HG02981 (cell line): ENCODE data around the gene IP6K3.

Source experiments
- ATAC-seq: cut with Tn5 transposase; IDR thresholded peaks from one replicate; pipeline ENCODE4 v1.9.1; 2021; ENCODE audit warnings: mild to moderate bottlenecking, moderate library complexity; ENCODE audit not compliant: unreplicated experiment

Gene IP6K3, protein sequence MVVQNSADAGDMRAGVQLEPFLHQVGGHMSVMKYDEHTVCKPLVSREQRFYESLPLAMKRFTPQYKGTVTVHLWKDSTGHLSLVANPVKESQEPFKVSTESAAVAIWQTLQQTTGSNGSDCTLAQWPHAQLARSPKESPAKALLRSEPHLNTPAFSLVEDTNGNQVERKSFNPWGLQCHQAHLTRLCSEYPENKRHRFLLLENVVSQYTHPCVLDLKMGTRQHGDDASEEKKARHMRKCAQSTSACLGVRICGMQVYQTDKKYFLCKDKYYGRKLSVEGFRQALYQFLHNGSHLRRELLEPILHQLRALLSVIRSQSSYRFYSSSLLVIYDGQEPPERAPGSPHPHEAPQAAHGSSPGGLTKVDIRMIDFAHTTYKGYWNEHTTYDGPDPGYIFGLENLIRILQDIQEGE

DNA sequence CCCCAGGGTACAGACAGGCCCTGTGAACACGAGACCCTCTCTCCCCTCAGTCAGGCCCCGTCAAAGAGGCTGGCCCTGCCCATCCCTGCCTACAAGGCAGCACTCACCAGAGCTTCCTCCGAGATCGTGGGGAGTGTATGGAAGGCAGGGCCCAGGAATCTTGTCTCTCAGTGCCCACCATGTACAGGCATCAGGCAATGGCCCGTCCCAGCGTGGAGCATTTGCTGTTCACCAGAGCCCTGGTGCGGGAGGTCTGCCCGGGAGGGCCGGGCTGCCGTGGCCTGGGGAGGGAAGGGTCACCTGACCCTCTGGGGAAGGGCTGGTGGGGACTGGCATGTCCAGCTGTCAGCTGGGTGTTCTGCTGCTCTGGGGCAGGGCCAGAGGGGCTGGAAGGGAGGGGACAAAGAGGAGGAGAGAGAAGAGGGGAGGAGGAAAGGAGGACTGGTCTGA lies at the start of gene IP6K3:
Gene IP6K3, minus strand, starts transcription at position 255 of the 450 bp plus-strand sequence. CDS start 11,429 bp downstream, outside the sequence.
- no peak for ATAC-seq

DNA sequence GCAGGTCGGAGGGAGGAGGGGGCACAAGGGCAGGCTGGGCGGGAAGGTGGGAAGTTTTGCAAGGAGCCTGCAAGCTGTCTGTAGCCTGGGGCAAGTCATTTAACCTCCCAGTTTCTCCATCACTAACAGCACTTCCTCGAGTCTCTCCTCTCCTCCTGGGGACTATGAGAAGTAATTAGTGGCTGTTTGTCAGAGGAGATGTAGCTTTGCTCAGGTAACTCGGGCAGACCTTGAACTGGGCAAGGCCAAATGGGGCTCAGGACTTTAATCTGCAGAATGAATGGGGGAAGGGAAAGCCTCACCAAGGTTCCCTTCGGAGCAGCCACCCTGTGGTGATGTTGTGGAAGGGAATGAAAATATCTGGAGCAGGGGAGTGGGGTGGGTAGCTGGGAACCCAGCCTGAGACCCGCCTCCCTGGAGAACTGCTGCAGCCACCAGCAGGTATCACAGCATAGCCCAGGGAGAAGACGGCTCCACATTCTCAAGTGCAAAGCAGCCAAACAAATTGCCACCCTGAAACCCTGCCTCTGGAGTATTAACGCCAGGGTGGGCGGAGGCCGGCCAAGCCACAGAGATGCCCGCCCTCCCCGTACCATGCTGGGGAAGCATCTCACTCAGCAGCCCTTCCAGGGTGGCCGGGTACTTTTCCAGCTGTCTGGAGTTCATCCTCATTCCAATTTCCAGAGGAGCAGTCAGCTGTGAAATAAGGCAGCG lies 48.4 kb upstream of the IP6K3 start:
- ATAC-seq, result no peak

DNA sequence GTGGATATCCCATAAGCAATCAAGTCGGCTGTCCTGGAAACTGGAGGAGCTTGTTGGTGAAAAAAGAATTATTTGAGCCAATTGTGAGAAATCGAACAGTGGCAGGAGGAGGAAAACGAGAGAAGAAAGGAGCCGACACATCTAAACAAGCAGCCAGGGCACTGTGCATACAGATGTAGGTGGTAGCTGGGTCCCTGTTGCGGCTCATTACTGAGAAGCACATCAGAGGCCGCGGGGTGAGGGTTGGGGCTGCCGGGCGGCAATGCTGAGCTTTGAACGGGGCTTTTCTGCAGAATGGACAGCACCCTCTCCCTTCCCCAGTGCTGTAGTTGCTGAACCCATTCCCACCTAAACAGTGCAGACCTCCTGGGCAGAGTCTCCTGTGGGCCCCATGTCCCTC lies 46.3 kb upstream of the IP6K3 start:
- no peak for ATAC-seq

DNA sequence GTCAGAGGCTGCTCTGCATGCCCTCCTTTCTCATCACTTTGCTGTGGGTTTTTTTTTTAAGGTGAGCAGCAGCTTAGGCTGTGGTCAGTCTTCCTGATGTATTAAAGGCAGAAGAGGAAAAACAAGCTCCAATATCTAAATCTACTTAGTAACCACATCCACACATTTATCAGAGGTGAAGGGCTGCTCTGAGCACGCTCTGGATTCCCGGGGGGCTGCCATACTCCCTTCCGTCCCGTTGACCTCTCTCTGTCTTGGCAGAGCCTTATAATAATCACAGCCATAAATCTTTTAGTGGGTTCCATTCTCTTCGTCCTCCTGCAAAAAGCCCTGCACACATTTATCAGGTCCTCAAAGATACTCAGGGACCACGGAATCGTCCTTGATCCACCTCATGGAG lies 44.9 kb upstream of the IP6K3 start:
- ATAC-seq, result no peak

DNA sequence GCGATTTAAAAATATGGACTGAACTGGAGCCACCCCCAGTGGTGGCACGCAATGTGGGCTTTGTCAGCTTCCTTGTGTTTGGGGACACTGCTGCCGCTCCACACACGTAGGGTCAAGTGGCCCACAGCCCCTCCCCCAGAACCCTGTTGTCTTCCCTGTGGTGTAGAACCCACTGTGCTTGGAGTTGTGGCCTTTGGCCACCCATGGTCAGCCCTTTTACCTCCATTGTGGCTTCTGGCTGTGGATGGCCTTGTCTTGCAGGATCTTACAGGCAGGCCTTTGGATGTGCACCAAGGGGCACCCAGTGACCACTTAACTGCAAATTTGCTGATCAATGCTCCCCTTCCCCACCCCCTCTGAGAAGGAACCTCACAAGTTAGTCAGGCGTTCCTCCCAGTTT lies 44.2 kb upstream of the IP6K3 start:
- no peak for ATAC-seq

DNA sequence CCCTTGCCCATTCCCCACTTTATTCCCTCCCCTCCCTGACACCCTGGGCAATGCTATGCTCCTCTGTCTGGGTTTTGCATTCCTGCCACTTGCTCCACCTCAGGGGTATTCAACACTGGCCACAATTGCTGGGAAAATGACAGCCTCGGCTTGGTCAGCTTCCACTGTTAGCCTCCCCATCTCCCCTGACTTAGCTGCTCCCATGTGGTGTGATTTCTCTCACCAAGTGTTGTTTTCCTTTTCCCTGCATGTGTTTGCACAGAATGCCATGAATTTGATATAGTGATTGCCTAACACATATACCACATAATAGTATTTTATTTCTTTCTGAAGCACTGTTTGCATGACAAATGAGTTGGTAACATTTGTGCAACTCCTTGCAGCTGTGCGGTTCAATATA lies 43.7 kb upstream of the IP6K3 start:
- ATAC-seq, result no peak

DNA sequence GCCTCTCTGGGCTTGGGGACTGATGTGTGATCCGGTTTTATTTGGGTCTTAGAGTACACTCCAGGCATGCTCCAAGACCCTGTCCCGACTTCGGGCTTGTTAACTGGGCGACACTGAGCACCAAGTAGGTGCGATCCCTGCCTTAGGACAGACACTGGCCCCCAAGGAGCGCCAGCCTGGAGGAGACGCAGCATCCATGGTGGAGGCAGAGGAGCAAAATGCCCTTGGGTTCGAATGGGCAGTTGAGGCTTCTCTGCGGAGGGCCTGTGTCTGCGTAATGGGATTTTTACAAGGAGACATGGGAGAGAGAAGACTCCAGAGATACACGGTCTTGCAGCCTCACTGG lies 42.8 kb upstream of the IP6K3 start:
- no peak for ATAC-seq

DNA sequence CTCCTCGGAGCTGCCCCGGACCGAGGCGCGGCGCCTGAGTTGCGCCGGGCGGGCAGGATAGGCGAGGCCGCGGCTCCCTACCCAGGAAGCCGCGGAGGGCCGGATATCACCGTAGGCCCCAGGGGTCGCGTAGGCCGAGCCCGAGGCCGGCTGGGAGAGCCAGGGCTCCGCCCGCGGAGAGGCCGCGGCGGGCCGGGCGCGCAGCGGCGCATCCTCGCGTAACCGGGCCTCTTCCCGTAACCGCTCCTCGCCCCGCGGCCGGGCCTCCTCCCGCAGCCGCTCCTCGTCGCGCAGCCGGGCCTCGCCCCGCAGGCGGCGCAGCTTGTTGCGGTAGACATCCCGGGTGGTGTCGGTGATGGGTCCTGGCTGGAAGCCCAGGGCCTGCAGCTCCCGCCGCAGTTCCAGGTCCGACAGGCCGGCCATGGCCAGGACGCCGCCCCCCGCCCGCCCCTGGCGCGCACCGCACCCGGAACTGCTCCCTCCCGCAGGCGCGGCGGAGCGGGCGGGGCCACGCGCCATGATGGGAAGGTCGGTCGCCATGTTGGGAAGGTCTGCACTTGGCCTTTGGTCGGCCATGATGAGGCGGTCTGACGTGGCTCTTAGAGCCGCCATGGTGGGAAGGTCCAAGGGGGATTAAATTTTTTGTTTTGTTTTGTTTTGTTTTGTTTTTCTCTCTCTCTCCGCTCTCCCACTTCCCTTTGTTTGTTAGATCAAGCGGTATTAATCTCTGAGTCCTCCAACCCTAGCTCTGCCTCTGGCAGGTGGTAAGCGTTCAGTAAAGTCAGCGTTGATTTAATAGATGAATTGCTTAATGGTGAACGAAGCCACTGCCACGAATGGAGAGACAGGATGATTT lies 42.2 kb upstream of the IP6K3 start, which contains the start of gene LEMD2:
Gene LEMD2, minus strand, starts transcription at position 437 of the 856 bp plus-strand sequence. Its CDS starts 14 bp downstream, at position 423.
- peak; percentile 85 for ATAC-seq

DNA sequence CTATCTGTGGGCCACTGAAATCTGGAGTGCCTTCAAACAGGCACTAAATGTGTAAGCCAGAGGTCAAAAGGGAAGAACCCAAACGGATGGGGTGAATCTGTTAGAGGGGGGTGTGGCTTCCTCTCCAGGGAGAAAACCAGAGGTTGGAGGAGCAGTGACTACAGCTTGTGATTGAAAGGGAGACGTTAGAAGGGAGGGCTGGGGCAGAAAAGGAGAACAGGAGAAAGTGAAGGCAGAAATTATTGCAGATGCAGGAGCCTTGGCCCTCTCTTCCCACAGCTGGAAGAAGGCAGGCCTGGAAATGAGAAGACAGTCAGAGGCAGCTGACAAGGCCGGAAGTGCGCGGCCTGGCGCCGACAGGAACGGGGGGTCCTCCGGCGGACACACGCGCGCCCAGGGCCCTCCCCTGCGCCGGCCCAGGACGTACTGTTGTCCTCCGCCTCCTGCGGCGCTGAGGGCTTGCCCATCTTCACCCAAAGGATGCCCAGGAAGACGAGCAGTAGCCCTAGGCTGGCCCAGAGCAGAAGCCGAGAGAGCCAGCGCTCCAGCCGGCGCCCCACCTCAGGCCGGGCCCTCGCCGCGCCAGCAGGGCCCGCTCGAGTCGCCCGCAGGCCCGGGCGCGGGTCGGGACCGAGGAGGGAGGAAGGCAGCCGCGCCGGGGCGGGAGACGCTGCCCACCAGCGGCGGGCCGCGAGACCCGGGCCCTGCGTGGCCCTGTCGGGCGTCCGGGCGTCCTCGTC lies 41.4 kb upstream of the IP6K3 start:
- peak; percentile 36 for ATAC-seq

DNA sequence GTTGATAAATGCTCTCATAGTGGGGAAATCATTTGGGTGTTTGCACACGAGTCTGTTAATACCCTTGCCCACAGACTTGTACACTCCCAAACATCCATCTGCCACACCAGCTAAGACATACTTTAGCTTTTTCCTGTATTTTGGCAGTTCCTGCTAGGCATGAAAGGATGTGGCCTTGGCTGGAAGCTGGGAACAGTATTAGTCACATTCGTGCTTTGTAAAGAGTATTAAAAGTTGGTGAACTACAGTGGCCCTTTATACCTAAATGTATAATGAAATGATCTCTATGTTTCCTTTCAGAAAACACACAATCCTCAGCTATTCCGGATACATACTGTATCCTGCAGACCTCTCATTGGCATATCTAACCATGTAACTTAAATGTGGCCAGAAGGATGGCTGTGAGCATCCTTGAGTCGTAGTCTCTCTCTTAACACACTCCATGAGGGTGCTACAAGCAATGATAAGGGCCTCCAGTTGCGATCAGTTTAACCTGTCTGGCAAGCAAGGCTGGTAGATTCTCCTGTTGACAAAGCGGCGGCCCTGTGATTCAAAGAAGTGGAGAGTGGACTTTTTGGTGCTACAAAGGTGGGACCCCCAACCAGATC lies 40.7 kb upstream of the IP6K3 start:
- ATAC-seq, result no peak

DNA sequence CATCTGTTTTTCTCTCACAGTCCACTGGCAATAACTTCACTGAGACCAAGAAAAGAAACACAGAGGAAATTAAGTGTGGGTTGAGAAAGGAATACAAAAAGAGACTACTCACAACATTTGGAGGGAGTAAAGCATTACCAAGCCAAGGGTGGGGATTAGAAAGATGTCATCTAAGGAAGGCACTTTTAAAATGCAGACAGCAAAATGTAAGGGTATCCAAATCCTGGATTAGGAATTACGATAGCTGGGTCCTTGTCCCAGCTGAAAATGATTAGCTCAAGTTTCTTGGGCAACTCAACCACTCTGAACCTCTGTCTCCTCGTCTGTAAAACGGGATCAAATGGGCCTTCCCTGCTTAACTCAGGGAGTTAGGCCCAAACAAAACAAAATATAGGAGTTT lies 40.0 kb upstream of the IP6K3 start:
- no peak for ATAC-seq

DNA sequence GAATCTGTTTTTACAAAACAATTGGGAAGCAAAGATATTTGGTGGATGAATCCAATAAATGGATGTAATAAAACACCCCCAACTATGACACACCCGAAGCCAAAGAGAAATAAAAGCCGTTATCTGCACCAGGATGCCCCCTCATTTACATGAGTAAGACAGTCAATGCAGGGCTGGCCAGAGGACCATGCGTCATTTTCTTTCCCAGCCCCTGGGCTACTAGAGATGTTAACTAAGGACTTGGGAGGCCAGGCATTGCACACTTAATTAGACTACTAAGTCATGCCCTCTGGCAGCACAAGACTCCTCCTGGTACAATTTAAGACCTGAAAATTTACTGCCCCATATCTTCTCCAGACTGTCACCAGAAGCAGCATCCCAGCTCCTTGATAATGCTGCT lies 39.1 kb upstream of the IP6K3 start:
- ATAC-seq, result no peak

DNA sequence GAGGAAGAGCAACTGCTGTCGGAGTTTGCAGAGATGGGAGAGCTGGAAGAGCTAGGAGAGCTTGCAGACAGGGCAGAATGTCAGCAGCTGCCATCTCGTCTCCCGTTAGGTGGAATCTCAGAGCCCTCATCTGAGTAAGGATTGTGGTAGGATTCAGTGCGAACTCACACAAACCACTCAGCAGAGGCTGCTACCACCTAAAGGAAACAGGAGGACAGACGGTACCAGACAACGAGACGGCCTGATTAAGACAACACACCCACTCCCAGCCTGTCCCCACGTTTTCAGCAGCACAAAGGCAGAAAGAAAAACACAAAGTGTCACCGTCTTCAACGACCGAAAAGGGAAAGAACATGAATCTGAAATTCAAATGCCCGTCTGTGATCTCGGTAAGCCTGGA lies 38.1 kb upstream of the IP6K3 start:
- no peak for ATAC-seq

DNA sequence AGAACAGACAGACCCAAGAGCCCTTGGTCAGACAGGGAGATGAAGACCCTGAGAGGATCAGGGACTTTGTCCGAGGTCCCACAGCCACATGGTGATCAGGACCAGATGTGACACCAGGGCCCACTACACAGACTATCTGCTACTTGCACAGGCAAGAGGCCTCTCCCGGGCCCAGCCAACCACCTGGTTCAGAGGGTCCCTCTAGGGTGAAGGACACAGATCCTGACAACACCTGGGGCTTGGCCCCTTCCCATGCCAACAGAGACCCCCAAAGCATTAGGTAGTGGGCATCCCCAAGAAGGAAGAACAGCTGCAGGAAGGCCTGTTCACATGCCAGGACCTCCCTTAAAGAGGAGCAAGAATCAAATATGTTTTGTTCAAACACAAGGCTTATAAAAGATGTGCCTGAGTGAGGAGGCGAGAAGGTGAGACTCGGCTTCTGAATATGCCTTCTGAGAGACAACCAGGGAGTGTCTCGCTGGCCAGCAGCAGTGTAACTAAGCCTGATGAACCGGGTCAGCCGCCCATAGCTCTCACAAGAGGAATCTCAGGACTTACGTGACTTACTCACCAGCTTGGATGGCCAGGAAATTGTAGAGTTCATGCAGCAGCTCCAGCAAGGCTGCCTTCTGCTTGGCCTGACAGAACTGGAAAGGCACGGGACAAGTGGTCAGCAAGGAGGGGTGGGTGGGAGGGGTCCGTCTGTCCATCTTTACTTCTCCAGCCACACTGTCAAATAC lies 37.2 kb upstream of the IP6K3 start:
- ATAC-seq, result no peak

DNA sequence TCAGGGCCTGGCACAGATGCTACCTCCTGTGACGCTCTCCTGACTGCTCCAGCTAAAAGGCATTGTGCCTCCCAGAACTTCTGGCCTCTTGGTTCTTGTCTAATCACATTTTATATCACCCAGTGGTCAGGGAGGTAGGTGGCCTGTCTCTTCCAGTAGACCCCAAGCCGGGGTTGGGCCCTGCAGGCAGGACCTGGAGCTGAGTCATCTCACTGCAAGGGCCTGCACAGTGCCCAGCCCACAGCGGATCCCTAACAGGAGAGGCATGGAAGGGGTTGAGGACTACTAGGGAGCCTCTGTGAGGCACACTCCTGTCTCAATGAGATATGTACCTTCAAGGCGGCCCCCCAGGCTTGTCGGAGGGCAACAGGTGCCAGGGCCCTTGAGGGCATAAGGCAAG lies 35.9 kb upstream of the IP6K3 start:
- no peak for ATAC-seq

DNA sequence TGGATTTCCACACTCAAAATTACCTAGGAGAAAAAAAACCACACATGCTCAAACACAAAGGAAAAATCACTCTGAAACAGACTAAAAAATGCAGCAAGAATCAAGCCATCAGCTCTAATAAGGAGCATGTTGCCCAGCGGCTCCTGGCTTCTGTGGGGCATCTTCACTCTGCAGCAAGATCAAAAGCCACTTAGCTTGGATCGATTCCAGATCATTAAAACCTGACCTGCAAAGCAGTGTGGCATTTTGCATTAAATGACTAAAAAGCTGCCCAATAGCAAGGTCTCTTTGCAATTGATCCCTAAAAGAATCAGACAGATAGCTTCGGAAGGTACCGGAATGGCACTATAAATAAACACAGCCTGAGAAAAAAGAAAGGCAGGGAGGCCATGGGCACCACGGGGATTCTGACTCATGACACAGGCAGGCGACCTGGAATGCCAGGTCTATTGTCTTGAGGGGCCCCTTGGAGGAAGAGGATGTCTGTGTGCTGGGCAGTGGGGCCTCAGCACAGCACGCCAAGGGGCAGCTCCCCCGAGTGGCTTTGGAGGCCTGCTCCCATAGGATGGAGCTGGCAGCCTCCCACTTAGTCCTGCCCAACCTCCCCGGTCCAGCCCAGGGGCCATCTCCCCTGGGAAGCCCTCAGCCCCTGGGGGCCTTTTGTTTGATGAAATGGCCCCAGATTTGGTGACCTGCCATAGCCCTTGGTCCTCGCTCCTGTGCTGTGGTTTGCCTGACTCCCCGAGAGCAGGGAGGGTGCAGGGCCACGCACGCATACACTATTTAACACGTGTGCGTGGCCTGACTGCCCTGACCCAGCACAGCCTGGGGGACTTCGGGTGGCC lies 34.6 kb upstream of the IP6K3 start:
- ATAC-seq, result no peak

DNA sequence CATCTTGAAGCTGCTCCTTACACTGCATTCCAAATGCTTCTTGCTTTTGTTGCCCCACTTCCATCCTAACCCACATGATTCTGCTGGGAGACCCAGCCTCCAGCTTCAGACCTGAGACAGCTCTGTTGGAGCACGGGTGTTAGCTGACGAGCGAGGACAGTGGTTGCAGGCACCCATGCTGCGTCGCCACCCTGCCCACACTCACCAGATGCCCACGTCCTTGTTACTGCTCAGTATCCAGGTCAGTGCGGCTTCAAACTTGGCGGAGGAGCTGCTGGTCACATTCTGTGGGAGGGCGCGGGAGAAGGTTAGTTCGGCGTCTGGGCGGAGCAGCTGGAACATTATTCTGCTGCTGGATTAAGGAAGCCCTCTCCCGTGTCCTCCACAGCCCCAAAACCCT lies 33.2 kb upstream of the IP6K3 start:
- ATAC-seq, result no peak

DNA sequence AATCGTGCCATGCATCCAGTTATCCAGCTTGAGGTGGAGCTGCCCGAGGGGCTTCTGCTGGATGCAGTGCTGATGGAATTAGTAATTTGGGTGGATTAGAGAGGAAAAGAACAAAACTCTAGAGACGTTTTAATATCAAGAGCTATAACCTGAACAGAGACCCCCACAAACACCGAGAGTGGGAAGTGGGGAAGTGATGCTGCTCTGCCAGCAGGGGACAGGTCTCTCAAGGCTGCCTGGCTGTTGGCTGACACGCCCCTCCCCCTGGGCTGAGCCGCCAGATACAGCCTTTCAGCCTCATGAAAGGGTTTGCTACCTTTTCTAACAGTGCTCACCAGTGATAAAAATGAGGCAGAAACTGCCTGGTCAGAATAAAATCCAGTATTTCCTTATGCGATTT lies 32.6 kb upstream of the IP6K3 start:
- ATAC-seq, result no peak
